Tibial nerve (tissue), 4 donors: ENCODE measurements around the gene E2F6.

Experiments
- CTCF ChIP-seq, 5 experiments: fragments of 200-600 bp in 3 of 5; fragments of 450-650 bp in 2 of 5; sonication (generic) in 3 of 5; IDR thresholded peaks; one replicate each; pipeline ENCODE4 v1.5.1; 2016 to 2019; ENCODE audit warnings: antibody characterized with exemption in 5 of 5, mild to moderate bottlenecking in 3 of 5, moderate library complexity in 2 of 5
- EP300 ChIP-seq, 2 donors: sonication (generic); formaldehyde crosslinking; IDR thresholded peaks; one replicate each; pipeline ENCODE4 v1.6.1; 2017; ENCODE audit warnings: antibody characterized with exemption in 2 of 2, mild to moderate bottlenecking in 1 of 2
- POLR2A ChIP-seq, 2 donors: fragments of 450-650 bp; IDR thresholded peaks; one replicate each; pipeline ENCODE4 v1.6.1; 2017; ENCODE audit warnings: antibody characterized with exemption in 2 of 2, mild to moderate bottlenecking in 2 of 2, moderate library complexity in 2 of 2

GRCh38 chr2:11490194-11490593 lies 24.2 kb upstream of the E2F6 start:
- TF ChIP-seq POLR2A (IDR thresholded peaks at IDR 0.05): no peak
- no peak for TF ChIP-seq EP300 (IDR thresholded peaks at IDR 0.05)
- TF ChIP-seq CTCF (IDR thresholded peaks at IDR 0.05): no peak
